H9 (cell line): ENCODE data around the gene ANTXRL. TPM values are rescaled to one million over a fixed set of nuclear protein-coding genes. Genes with fewer than 3 reads are reported as not detected.
A peak's percentile ranks its signal among the peaks of the same experiment; 100 is the strongest.

Experiments used
- DNase-seq: peaks from one replicate; pipeline ENCODE4 v3.0.0-alpha.2; 2017
- H2AFZ ChIP-seq: one replicate; pipeline ENCODE4 v1.6.1; 2013; ENCODE audit warnings: mild to moderate bottlenecking, low read length, control low read depth, moderate library complexity
- H2AK5ac ChIP-seq: 2 replicates; pipeline ENCODE4 v1.6.1; 2013; ENCODE audit warnings: low read length, control low read depth, mixed read lengths; ENCODE audit not compliant: insufficient read length
- H2BK120ac ChIP-seq: one replicate; pipeline ENCODE4 v1.6.1; 2013; ENCODE audit warnings: low read depth, mild to moderate bottlenecking, low read length, control low read depth, inconsistent platforms; ENCODE audit not compliant: poor library complexity, severe bottlenecking
- H2BK12ac ChIP-seq: 2 replicates; pipeline ENCODE4 v1.6.1; 2013; ENCODE audit warnings: low read length, control low read depth, mixed read lengths, low read depth; ENCODE audit not compliant: insufficient read length
- H2BK15ac ChIP-seq: 2 replicates; pipeline ENCODE4 v1.6.1; 2013; ENCODE audit warnings: low read depth, low read length, control low read depth
- H2BK20ac ChIP-seq: one replicate; pipeline ENCODE4 v1.6.1; 2013; ENCODE audit warnings: low read depth, mild to moderate bottlenecking, low read length, control low read depth, inconsistent platforms; ENCODE audit not compliant: poor library complexity, severe bottlenecking
- H2BK5ac ChIP-seq: 2 replicates; pipeline ENCODE4 v1.6.1; 2013; ENCODE audit warnings: low read length, control low read depth, mixed read lengths; ENCODE audit not compliant: insufficient read length
- H3K14ac ChIP-seq: 2 replicates; pipeline ENCODE4 v1.6.1; 2013; ENCODE audit warnings: low read length, control low read depth; ENCODE audit not compliant: insufficient read depth
- H3K18ac ChIP-seq: 2 replicates; pipeline ENCODE4 v1.6.1; 2013; ENCODE audit warnings: low read depth, mild to moderate bottlenecking, mixed read lengths, low read length, control low read depth; ENCODE audit not compliant: insufficient read length
- H3K23ac ChIP-seq: 2 replicates; pipeline ENCODE4 v1.6.1; 2013; ENCODE audit warnings: low read length, control low read depth, mixed read lengths, low read depth; ENCODE audit not compliant: insufficient read length
- H3K23me2 ChIP-seq: 2 replicates; pipeline ENCODE4 v1.6.1; 2013; ENCODE audit warnings: low read depth, mild to moderate bottlenecking, mixed read lengths, low read length, control low read depth; ENCODE audit not compliant: insufficient read length, poor library complexity, severe bottlenecking
- H3K27ac ChIP-seq: 2 replicates; pipeline ENCODE4 v1.5.1; 2013; ENCODE audit warnings: low read length, control low read depth, mixed read lengths, low read depth; ENCODE audit not compliant: insufficient read length
- H3K27me3 ChIP-seq: 2 replicates; pipeline ENCODE4 v1.6.1; 2013; ENCODE audit warnings: low read length, control low read depth, inconsistent platforms; ENCODE audit not compliant: insufficient read depth
- H3K4ac ChIP-seq: 2 replicates; pipeline ENCODE4 v1.6.1; 2013; ENCODE audit warnings: low read depth, mild to moderate bottlenecking, control low read depth, inconsistent platforms, low read length, moderate library complexity
- H3K4me1 ChIP-seq: 2 replicates; pipeline ENCODE4 v1.6.1; 2013; ENCODE audit warnings: low read length, control low read depth, inconsistent platforms; ENCODE audit not compliant: insufficient read depth
- H3K4me2 ChIP-seq: 2 replicates; pipeline ENCODE4 v1.6.1; 2013; ENCODE audit warnings: low read length, control low read depth, mixed read lengths; ENCODE audit not compliant: insufficient read length, insufficient read depth
- H3K56ac ChIP-seq: 2 replicates; pipeline ENCODE4 v1.6.1; 2013; ENCODE audit warnings: low read depth, mild to moderate bottlenecking, mixed read lengths, low read length, control low read depth; ENCODE audit not compliant: insufficient read length
- H3K79me1 ChIP-seq: 2 replicates; pipeline ENCODE4 v1.6.1; 2013; ENCODE audit warnings: low read depth, mild to moderate bottlenecking, moderate library complexity, low read length, control low read depth, inconsistent platforms; ENCODE audit not compliant: insufficient read depth, poor library complexity, severe bottlenecking
- H3K79me2 ChIP-seq: 2 replicates; pipeline ENCODE4 v1.6.1; 2013; ENCODE audit warnings: low read length, control low read depth, inconsistent platforms; ENCODE audit not compliant: insufficient read depth
- H3K9ac ChIP-seq: 2 replicates; pipeline ENCODE4 v1.6.1; 2013; ENCODE audit warnings: low read length, control low read depth, mixed read lengths; ENCODE audit not compliant: insufficient read length; ENCODE audit errors: extremely low read depth
- H3K9me3 ChIP-seq: one replicate; pipeline ENCODE4 v1.6.1; 2013; ENCODE audit warnings: low read depth, low read length, inconsistent platforms; ENCODE audit not compliant: control insufficient read depth
- H3T11ph ChIP-seq: one replicate; pipeline ENCODE4 v1.6.1; 2013; ENCODE audit warnings: mild to moderate bottlenecking, low read length, control low read depth, inconsistent platforms
- H4K20me1 ChIP-seq: one replicate; pipeline ENCODE4 v1.6.1; 2013; ENCODE audit not compliant: control insufficient read depth, insufficient read length, insufficient read depth
- H4K5ac ChIP-seq: 2 replicates; pipeline ENCODE4 v1.6.1; 2013; ENCODE audit warnings: low read depth, mild to moderate bottlenecking, mixed read lengths, low read length, control low read depth; ENCODE audit not compliant: insufficient read length
- H4K8ac ChIP-seq: replicated peaks from 2 replicates; pipeline ENCODE4 v1.6.1; 2013; ENCODE audit warnings: low read length, control low read depth, mixed read lengths, low read depth; ENCODE audit not compliant: insufficient read length
- H4K91ac ChIP-seq: 2 replicates; pipeline ENCODE4 v1.6.1; 2013; ENCODE audit warnings: low read depth, mild to moderate bottlenecking, moderate library complexity, mixed read lengths, low read length, control low read depth; ENCODE audit not compliant: insufficient read length
- H3K27ac Mint-ChIP-seq, 3 experiments: 2 replicates in 2 of 3; 3 replicates in 1 of 3; pipeline ENCODE4 v1.8.0; 2020 to 2021; ENCODE audit warnings: mixed read lengths in 3 of 3, mild to moderate bottlenecking in 1 of 3, moderate library complexity in 1 of 3
- H3K27me3 Mint-ChIP-seq: 2 replicates; pipeline ENCODE4 v1.8.0; 2021; ENCODE audit warnings: low read depth, mild to moderate bottlenecking, moderate library complexity, mixed read lengths
- H3K36me3 Mint-ChIP-seq, 3 experiments: 2 replicates in 2 of 3; 3 replicates in 1 of 3; pipeline ENCODE4 v1.8.0; 2020 to 2021; ENCODE audit warnings: low read depth in 3 of 3, mixed read lengths in 3 of 3; ENCODE audit not compliant: insufficient read depth in 1 of 3
- H3K4me1 Mint-ChIP-seq, 2 experiments: 2 replicates each; pipeline ENCODE4 v1.8.0; 2020; ENCODE audit warnings: mixed read lengths in 2 of 2
- H3K4me3 Mint-ChIP-seq, 2 experiments: 2 replicates in 1 of 2; 3 replicates in 1 of 2; pipeline ENCODE4 v1.8.0; 2020 to 2021; ENCODE audit warnings: mild to moderate bottlenecking in 2 of 2, mixed read lengths in 2 of 2, moderate library complexity in 1 of 2
- H3K9me3 Mint-ChIP-seq, 2 experiments: 2 replicates in 1 of 2; 3 replicates in 1 of 2; pipeline ENCODE4 v1.8.0; 2020; ENCODE audit warnings: mild to moderate bottlenecking in 2 of 2, mixed read lengths in 2 of 2, moderate library complexity in 1 of 2
- WGBS: extraction: QIAGEN DNeasy Blood & Tissue Kit; methylation state at CpG from one replicate; pipeline ENCODE4 v1.1.7; 2013; ENCODE audit warnings: missing lambda C conversion rate, low lambda C conversion rate, mixed read lengths; ENCODE audit not compliant: insufficient read length; ENCODE audit errors: extremely low coverage; 5-methylcytosine and 5-hydroxymethylcytosine counted together
- total RNA-seq: library from RNA; stranded (reverse); gene quantifications from 2 replicates; pipeline ENCODE4 v1.2.1, GENCODE V29; 2021
- TF ChIP-seq, protein P1 (sequence below): fragments of 200-600 bp; sonication (generic); conservative IDR thresholded peaks from 3 replicates; pipeline ENCODE4 v1.8.0; 2021; ENCODE audit warnings: antibody characterized with exemption, mild to moderate bottlenecking

The ANTXRL gene
- total RNA-seq, 1 experiment from 2014 or later: not detected

- Histone ChIP-seq H2BK12ac (no peak overlapping the region), H2AFZ (no peak overlapping the region), H3K23ac (no peak overlapping the region), H4K91ac (no peak overlapping the region), H3K79me2 (no peaks in the 10 kb centered on the region), H2BK15ac (no peak overlapping the region), H3T11ph (no peak overlapping the region), H3K56ac (no peak overlapping the region), H3K9ac (no peak overlapping the region), H3K27me3 (no peaks in the 10 kb centered on the region), H3K23me2 (no peaks in the 10 kb centered on the region), H3K27ac (no peak overlapping the region), H3K79me1 (no peaks in the 10 kb centered on the region), H4K5ac (no peak overlapping the region), H3K4me2 (no peak overlapping the region), H3K9me3 (no peaks in the 10 kb centered on the region), H2AK5ac (no peak overlapping the region), H3K4me1 (no peaks in the 10 kb centered on the region), H4K8ac (no peak overlapping the region), H4K20me1 (no peaks in the 10 kb centered on the region), H2BK120ac (no peak overlapping the region), H3K18ac (no peak overlapping the region), H2BK5ac (no peak overlapping the region), H2BK20ac (no peak overlapping the region), H3K4ac (no peak overlapping the region), H3K14ac (no peak overlapping the region)
- H3K36me3 Mint-ChIP-seq: no peaks in the 10 kb centered on the region
- DNase-seq: peak; percentile 12
- WGBS: no CpG with 5 or more reads among the region's 5 CpGs
- H3K4me3 Mint-ChIP-seq: no peak overlapping the region
- no peaks in the 10 kb centered on the region for H3K9me3 Mint-ChIP-seq
- no peak overlapping the region for H3K27ac Mint-ChIP-seq
- TF ChIP-seq, protein P1, sequence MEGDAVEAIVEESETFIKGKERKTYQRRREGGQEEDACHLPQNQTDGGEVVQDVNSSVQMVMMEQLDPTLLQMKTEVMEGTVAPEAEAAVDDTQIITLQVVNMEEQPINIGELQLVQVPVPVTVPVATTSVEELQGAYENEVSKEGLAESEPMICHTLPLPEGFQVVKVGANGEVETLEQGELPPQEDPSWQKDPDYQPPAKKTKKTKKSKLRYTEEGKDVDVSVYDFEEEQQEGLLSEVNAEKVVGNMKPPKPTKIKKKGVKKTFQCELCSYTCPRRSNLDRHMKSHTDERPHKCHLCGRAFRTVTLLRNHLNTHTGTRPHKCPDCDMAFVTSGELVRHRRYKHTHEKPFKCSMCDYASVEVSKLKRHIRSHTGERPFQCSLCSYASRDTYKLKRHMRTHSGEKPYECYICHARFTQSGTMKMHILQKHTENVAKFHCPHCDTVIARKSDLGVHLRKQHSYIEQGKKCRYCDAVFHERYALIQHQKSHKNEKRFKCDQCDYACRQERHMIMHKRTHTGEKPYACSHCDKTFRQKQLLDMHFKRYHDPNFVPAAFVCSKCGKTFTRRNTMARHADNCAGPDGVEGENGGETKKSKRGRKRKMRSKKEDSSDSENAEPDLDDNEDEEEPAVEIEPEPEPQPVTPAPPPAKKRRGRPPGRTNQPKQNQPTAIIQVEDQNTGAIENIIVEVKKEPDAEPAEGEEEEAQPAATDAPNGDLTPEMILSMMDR: no peak
- H3K27me3 Mint-ChIP-seq: no peaks in the 10 kb centered on the region
- H3K4me1 Mint-ChIP-seq: no peaks in the 10 kb centered on the region
Observed at GRCh38 chr10:46306516-46307184, 19.9 kb downstream of the ANTXRL start.
